ENCODE data around the gene NETO1. TPM values are rescaled to one million over a fixed set of nuclear protein-coding genes. Genes with fewer than 3 reads are reported as not detected.

Gene NETO1
- total RNA-seq, 2 experiments from 2014 or later: not detected

DNA sequence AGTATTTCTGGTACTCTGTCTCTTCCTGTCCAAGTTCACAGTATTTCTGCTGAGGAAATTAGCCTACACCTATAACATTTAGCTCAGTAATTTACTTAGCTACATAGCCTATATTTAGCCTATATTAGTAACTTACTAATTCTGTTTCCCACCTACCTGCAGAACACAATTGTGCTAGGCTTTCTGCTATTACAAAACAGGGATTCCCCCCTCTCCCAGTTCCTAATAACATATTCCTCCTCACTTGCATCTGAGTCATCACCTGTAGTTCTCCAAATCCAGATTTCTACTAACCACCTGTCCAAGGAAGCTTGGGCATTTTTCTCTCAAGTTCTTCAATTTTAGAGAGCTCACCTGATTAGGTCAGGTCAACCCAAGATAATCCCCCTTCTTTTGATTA, 94.9 kb downstream of the NETO1 start:
- no peaks in the 10 kb centered on the region for H4K20me1 ChIP-seq (ENCODE audit: insufficient read depth, low read length)
- ChIA-PET POLR2A (interaction anchor here (0.7 kb wide), 1 partner anchor 1072 kb away, joined by 5 read pairs; no protein-coding TSS in a partner anchor), CTCF (ENCODE audit: unreplicated experiment) (no interaction called here)
- intact Hi-C loops (cut with micrococcal nuclease; ENCODE audit: unreplicated experiment): loop anchor here (10.0 kb wide), 1 partner anchor 352 kb away; no protein-coding TSS in a partner anchor
- TF ChIP-seq, protein P1, sequence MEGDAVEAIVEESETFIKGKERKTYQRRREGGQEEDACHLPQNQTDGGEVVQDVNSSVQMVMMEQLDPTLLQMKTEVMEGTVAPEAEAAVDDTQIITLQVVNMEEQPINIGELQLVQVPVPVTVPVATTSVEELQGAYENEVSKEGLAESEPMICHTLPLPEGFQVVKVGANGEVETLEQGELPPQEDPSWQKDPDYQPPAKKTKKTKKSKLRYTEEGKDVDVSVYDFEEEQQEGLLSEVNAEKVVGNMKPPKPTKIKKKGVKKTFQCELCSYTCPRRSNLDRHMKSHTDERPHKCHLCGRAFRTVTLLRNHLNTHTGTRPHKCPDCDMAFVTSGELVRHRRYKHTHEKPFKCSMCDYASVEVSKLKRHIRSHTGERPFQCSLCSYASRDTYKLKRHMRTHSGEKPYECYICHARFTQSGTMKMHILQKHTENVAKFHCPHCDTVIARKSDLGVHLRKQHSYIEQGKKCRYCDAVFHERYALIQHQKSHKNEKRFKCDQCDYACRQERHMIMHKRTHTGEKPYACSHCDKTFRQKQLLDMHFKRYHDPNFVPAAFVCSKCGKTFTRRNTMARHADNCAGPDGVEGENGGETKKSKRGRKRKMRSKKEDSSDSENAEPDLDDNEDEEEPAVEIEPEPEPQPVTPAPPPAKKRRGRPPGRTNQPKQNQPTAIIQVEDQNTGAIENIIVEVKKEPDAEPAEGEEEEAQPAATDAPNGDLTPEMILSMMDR (conservative IDR thresholded peaks at IDR 0.05; ENCODE audit: low read length): no peak
- TF ChIP-seq EZH2phosphoT487 (IDR thresholded peaks at IDR 0.05; ENCODE audit: borderline replicate concordance, low read depth, low read length): no peak
- H3K9me3 ChIP-seq (ENCODE audit: low read length): no peaks in the 10 kb centered on the region
- no peaks in the 10 kb centered on the region for H3K79me2 ChIP-seq (ENCODE audit: insufficient read depth, low read depth, low read length)
- no peak overlapping the region for H3K27ac ChIP-seq (ENCODE audit: low read depth, low read length, poor library complexity, severe bottlenecking)
- no peaks in the 10 kb centered on the region for H3K36me3 ChIP-seq (ENCODE audit: insufficient read depth, low read length)
- H2AFZ ChIP-seq (ENCODE audit: low read length): no peak overlapping the region
- no TSS peak for BruUV-seq (replicated peaks)
- H3K4me3 ChIP-seq (ENCODE audit: low read depth, low read length, poor library complexity, severe bottlenecking): no peak overlapping the region
- no peak for DNase-seq (ENCODE audit: low spot score)
- no peaks in the 10 kb centered on the region for H3K4me1 ChIP-seq (ENCODE audit: insufficient read depth, low read length, poor library complexity, severe bottlenecking)
- H3K4me2 ChIP-seq (ENCODE audit: low read length): no peak overlapping the region
- no peaks in the 10 kb centered on the region for H3K9me2 ChIP-seq (ENCODE audit: insufficient read depth, low read length)

DNA sequence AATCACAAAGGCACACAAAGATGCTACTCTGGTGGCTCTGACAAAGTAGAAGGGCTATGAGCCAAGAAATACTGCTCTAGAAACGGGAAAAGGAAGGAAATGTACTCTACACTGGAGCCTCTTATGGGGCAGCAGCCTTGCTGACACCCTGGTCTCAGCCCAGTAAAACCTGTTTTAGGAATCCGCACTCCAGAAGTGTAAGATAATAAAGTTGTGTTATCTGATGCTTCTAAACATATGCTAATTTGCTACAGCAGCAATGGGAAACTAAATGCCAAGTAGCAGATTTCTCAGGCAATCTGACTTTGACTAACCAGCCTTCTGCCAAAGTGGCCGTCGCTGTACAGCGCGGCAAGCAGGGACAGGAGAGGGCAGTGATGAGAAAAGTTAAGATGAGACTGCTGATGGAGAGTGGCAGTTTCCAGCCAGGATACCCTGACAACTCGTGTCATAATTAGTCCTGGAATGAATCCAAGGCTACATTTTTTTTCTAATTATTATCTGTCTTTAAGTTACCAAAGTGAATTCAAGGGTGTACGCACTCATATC, 99.0 kb downstream of the NETO1 start:
- intact Hi-C loops (cut with micrococcal nuclease; ENCODE audit: unreplicated experiment): no loop called here
- CTCF ChIA-PET (ENCODE audit: unreplicated experiment): no interaction called here

More for the DNA sequence above, 99.0 kb downstream of the NETO1 start:
- Histone ChIP-seq H3K27ac (ENCODE audit: low read depth, low read length, poor library complexity, severe bottlenecking) (no peak overlapping the region), H3K4me1 (ENCODE audit: insufficient read depth, low read length, poor library complexity, severe bottlenecking) (no peaks in the 10 kb centered on the region), H3K79me2 (ENCODE audit: insufficient read depth, low read depth, low read length) (no peaks in the 10 kb centered on the region), H3K9me2 (ENCODE audit: insufficient read depth, low read length) (no peaks in the 10 kb centered on the region), H3K9me3 (ENCODE audit: low read length) (no peaks in the 10 kb centered on the region), H4K20me1 (ENCODE audit: insufficient read depth, low read length) (no peaks in the 10 kb centered on the region), H3K36me3 (ENCODE audit: insufficient read depth, low read length) (no peaks in the 10 kb centered on the region), H2AFZ (ENCODE audit: low read length) (no peak overlapping the region), H3K4me2 (ENCODE audit: low read length) (no peak overlapping the region), H3K4me3 (ENCODE audit: low read depth, low read length, poor library complexity, severe bottlenecking) (no peak overlapping the region)
- no TSS peak for BruUV-seq (replicated peaks)
- POLR2A ChIA-PET: no interaction called here
- TF ChIP-seq, protein P1 (conservative IDR thresholded peaks at IDR 0.05; ENCODE audit: low read length): no peak
- no peak for TF ChIP-seq EZH2phosphoT487 (IDR thresholded peaks at IDR 0.05; ENCODE audit: borderline replicate concordance, low read depth, low read length)
- no peak for DNase-seq (ENCODE audit: low spot score)
